K562 (cell line): ENCODE results near the gene FRAT2. TPM values are rescaled to one million over a fixed set of nuclear protein-coding genes. Genes with fewer than 3 reads are reported as not detected.

Experiments used
- ATAC-seq: fragments of 200-7000 bp; cut with Tn5 transposase; 3 replicates; pipeline ENCODE4 v1.9.1; 2020; ENCODE audit warnings: moderate library complexity
- BruUV-seq: library from RNA; stranded (reverse); fragments of 400-500 nt; replicated peaks from 2 replicates; lab custom pipeline; 2021; lab: Mats Ljungman, UMichigan
- CTCF ChIA-PET: fragments of 300-600 bp; formaldehyde crosslinking; extraction: SDS; loops from one replicate; lab custom pipeline; 2021; ENCODE audit warnings: low intra/inter-chr PET ratio; lab: Yijun Ruan, JAX
- POLR2A ChIA-PET: fragments of 300-600, 350-650 bp; sonication (Branson Sonifier 250); formaldehyde crosslinking; extraction: SDS; loops from one replicate; lab custom pipeline; 2021; ENCODE audit warnings: antibody characterized with exemption, inconsistent platforms; lab: Yijun Ruan, JAX
- DNase-seq, 4 experiments: peaks; one replicate each; pipeline versions ENCODE4 v3.0.0 to v3.0.0-alpha.2; 2011 to 2018; ENCODE audit warnings: low spot score in 3 of 4, mixed read lengths in 3 of 4; ENCODE audit errors: extremely low read depth in 1 of 4
- FAIRE-seq: peaks from 2 replicates; lab custom pipeline; 2011; peaks lifted over from hg19 to GRCh38; lab: Jason Lieb, UNC
- H2AFZ ChIP-seq: 2 replicates; pipeline ENCODE4 v1.6.0; 2011; ENCODE audit warnings: low read depth, low read length, control low read depth, inconsistent platforms
- H3K27ac ChIP-seq: fragments of 200-600 bp; 3 replicates; pipeline ENCODE4 v1.8.0; 2011; ENCODE audit warnings: low read depth, mild to moderate bottlenecking, control low read depth, inconsistent platforms, low read length, moderate library complexity, mixed read lengths; ENCODE audit errors: extremely low read depth
- H3K27me3 ChIP-seq, 2 experiments: fragments of 300-600 bp in 1 of 2; 2 replicates in 1 of 2; 3 replicates in 1 of 2; pipeline versions ENCODE4 v1.6.0 to v1.8.0; 2011; ENCODE audit warnings: inconsistent platforms in 2 of 2, low read length in 2 of 2, mild to moderate bottlenecking in 1 of 2, mixed read lengths in 1 of 2, moderate library complexity in 1 of 2; ENCODE audit not compliant: control insufficient read depth in 2 of 2, insufficient read depth in 2 of 2
- H3K36me3 ChIP-seq: fragments of 300-600 bp; 3 replicates; pipeline ENCODE4 v1.8.0; 2011; ENCODE audit warnings: mild to moderate bottlenecking, low read length, inconsistent platforms; ENCODE audit not compliant: control insufficient read depth, insufficient read depth
- H3K4me1 ChIP-seq, 2 experiments: fragments of 200-600 bp in 1 of 2; replicated peaks in 1 of 2; 2 replicates in 1 of 2; 3 replicates in 1 of 2; pipeline versions ENCODE4 v1.5.1 to v1.8.0; 2011; ENCODE audit warnings: inconsistent platforms in 2 of 2, low read length in 2 of 2, mild to moderate bottlenecking in 1 of 2, mixed read lengths in 1 of 2, moderate library complexity in 1 of 2; ENCODE audit not compliant: control insufficient read depth in 2 of 2, insufficient read depth in 2 of 2
- H3K4me2 ChIP-seq: 2 replicates; pipeline ENCODE4 v1.6.1; 2011; ENCODE audit warnings: low read length, control low read depth, inconsistent platforms, mixed read lengths; ENCODE audit not compliant: insufficient read depth
- H3K4me3 ChIP-seq: fragments of 200-600 bp; sonication (generic), shearing (Covaris generic); 2 replicates; pipeline ENCODE4 v1.5.1; 2016; ENCODE audit warnings: control low read depth, inconsistent platforms
- H3K79me2 ChIP-seq: fragments of 200-600 bp; 3 replicates; pipeline ENCODE4 v1.8.0; 2011; ENCODE audit warnings: low read length, inconsistent platforms; ENCODE audit not compliant: control insufficient read depth, insufficient read depth
- H3K9ac ChIP-seq, 2 experiments: 2 replicates each; pipeline versions ENCODE4 v1.6.0 to v1.6.1; 2011; ENCODE audit warnings: low read depth in 2 of 2, low read length in 2 of 2, control low read depth in 1 of 2, inconsistent platforms in 1 of 2, mild to moderate bottlenecking in 1 of 2, mixed read lengths in 1 of 2; ENCODE audit not compliant: insufficient read depth in 1 of 2
- H3K9me1 ChIP-seq: one replicate; pipeline ENCODE4 v1.6.0; 2011; ENCODE audit warnings: inconsistent platforms, mild to moderate bottlenecking, low read length, moderate library complexity; ENCODE audit not compliant: control insufficient read depth, insufficient read depth
- H3K9me3 ChIP-seq: replicated peaks from 2 replicates; pipeline ENCODE4 v1.5.1; 2011; ENCODE audit warnings: low read depth, low read length, inconsistent platforms; ENCODE audit not compliant: control insufficient read depth, insufficient read depth
- H4K20me1 ChIP-seq: replicated peaks from 2 replicates; pipeline ENCODE4 v1.6.1; 2011; ENCODE audit warnings: low read length, inconsistent platforms, mixed read lengths; ENCODE audit not compliant: control insufficient read depth, insufficient read depth
- CBX8 ChIP-seq: fragments of 200-600 bp; sonication (generic); IDR thresholded peaks from 2 replicates; pipeline ENCODE4 v1.6.1; 2012; ENCODE audit warnings: borderline replicate concordance, mixed run types, low read depth, mild to moderate bottlenecking, moderate library complexity, mixed read lengths, low read length, control low read depth, inconsistent platforms; ENCODE audit not compliant: poor library complexity, severe bottlenecking; ENCODE audit errors: extremely low read depth
- HINFP ChIP-seq: fragments of 450-650 bp; conservative IDR thresholded peaks from 2 replicates; pipeline ENCODE4 v1.6.1; 2016; ENCODE audit warnings: missing genetic modification characterization, low read depth, mild to moderate bottlenecking, control low read depth, missing compliant biosample characterization
- MYBL2 ChIP-seq, 2 experiments: fragments of 450-650 bp in 1 of 2; sonication (generic) in 1 of 2; formaldehyde crosslinking in 1 of 2; IDR thresholded peaks; 2 replicates each; pipeline versions ENCODE4 v1.6.1 to v1.8.1; 2017 to 2022; ENCODE audit warnings: borderline replicate concordance in 1 of 2, inconsistent platforms in 1 of 2, low read depth in 1 of 2, mild to moderate bottlenecking in 1 of 2, missing genetic modification reagents in 1 of 2, moderate library complexity in 1 of 2
- REST ChIP-seq, 2 experiments: fragments of 450-650 bp; formaldehyde crosslinking in 1 of 2; IDR thresholded peaks; 2 replicates each; pipeline versions ENCODE4 v1.4.0 to v1.6.1; 2014 to 2020; ENCODE audit warnings: mild to moderate bottlenecking in 2 of 2, borderline replicate concordance in 1 of 2, low read depth in 1 of 2
- SMAD4 ChIP-seq: fragments of 250-450 bp; sonication (Bioruptor Pico); conservative IDR thresholded peaks from 2 replicates; pipeline ENCODE4 v1.8.0; 2021; ENCODE audit warnings: inconsistent platforms, mild to moderate bottlenecking, moderate library complexity
- ZBTB34 ChIP-seq: fragments of 250-450 bp; sonication (Bioruptor Pico); IDR thresholded peaks from 2 replicates; pipeline ENCODE4 v1.8.0; 2021; ENCODE audit warnings: mild to moderate bottlenecking, moderate library complexity
- ZNF175 ChIP-seq: fragments of 200-800 bp; sonication (Bioruptor generic); IDR thresholded peaks from 2 replicates; pipeline ENCODE4 v1.6.1; 2016; ENCODE audit warnings: low read depth, mild to moderate bottlenecking, missing genetic modification characterization, missing compliant biosample characterization
- WGBS: fragments of 100-300 bp; shearing (Covaris generic); methylation state at CpG from one replicate; pipeline ENCODE4 v1.1.6; 2016; ENCODE audit warnings: low coverage, mixed read lengths; ENCODE audit not compliant: insufficient coverage; ENCODE audit errors: missing lambda C conversion rate; 5-methylcytosine and 5-hydroxymethylcytosine counted together
- in situ Hi-C: fragments of 300-500 bp; cut with MboI; formaldehyde crosslinking; loops from 4 replicates; pipeline ENCODE4 v1.15.0; 2018; ENCODE audit warnings: inconsistent platforms, mixed read lengths
- intact Hi-C: fragments of 100-400 bp; cut with micrococcal nuclease; formaldehyde crosslinking; loops from 2 replicates; pipeline ENCODE4 v1.14.2; 2022
- polyA plus RNA-seq, 8 experiments: library from polyadenylated mRNA; depleted of rRNA in 4 of 8; stranded (reverse) in 5 of 8; unstranded in 3 of 8; fragments of >200 nt; fragmentation: Nextera tagmentation in 2 of 8; fragmentation: Illumina TruSeq in 1 of 8; extraction: Ambion mirVana in 2 of 8; extraction: Trizol in 1 of 8; gene quantifications; 2 replicates each; pipeline versions ENCODE4 v1.2.1 to v1.2.3, GENCODE V29; 2011 to 2014; ENCODE audit warnings: inconsistent platforms in 1 of 8, missing spikeins in 1 of 8
- total RNA-seq, 7 experiments: library from RNA; depleted of rRNA in 6 of 7; stranded (reverse); fragments of >200 nt in 6 of 7; fragmentation: Illumina TruSeq in 2 of 7; extraction: Trizol in 2 of 7; gene quantifications; 2 replicates each; pipeline versions ENCODE4 v1.2.1 to v1.2.3, GENCODE V29; 2011 to 2021; ENCODE audit warnings: low replicate concordance in 1 of 7

Gene FRAT2
- total and polyA plus RNA-seq, 9 of the 15 experiments (the other 6 are each of a cell fraction or from before 2014, with no cell fraction given): 4.3 to 31.7 (median 19.5) TPM

GRCh38 chr10:97358349-97358748, 23.8 kb upstream of the FRAT2 start:
- in situ Hi-C loops (loop anchor here (10.0 kb wide), 1 partner anchor 284 kb away; no protein-coding TSS in a partner anchor), intact Hi-C loops (loop anchor here (5.0 kb wide), 1 partner anchor 286 kb away; no protein-coding TSS in a partner anchor)
- ChIA-PET POLR2A (interaction anchor here (0.6 kb wide), 1 partner anchor 84 kb away, joined by 5 read pairs; no protein-coding TSS in a partner anchor), CTCF (no interaction called here)
- 97% methylated on average over 4 of the region's 4 CpGs for WGBS
- no peak overlapping the region for H3K9ac ChIP-seq
- ATAC-seq: no peak
- no peak overlapping the region for H3K27ac ChIP-seq
- no peak for FAIRE-seq
- no peaks in the 10 kb centered on the region for H3K79me2 ChIP-seq
- no peak overlapping the region for H2AFZ ChIP-seq
- no peak overlapping the region for H3K4me2 ChIP-seq
- no peak for DNase-seq
- no peaks in the 10 kb centered on the region for H3K9me1 ChIP-seq
- no peaks in the 10 kb centered on the region for H3K27me3 ChIP-seq
- H3K4me3 ChIP-seq: no peak overlapping the region
- BruUV-seq: no TSS peak
- no peaks in the 10 kb centered on the region; a peak in 1 of 5 replicates for H3K4me1 ChIP-seq
- H3K36me3 ChIP-seq: peaks cover 69% of the 10 kb centered on the region; the same call in 2 of the 3 replicates
- no peaks in the 10 kb centered on the region for H3K9me3 ChIP-seq
- no peaks in the 10 kb centered on the region for H4K20me1 ChIP-seq
- TF ChIP-seq SMAD4 (CRISPR knock-in tag): no peak
- TF ChIP-seq REST (IDR thresholded peaks at IDR 0.05; ENCODE audit: borderline replicate concordance): no peak
- no peak for TF ChIP-seq REST (CRISPR knock-in tag; IDR thresholded peaks at IDR 0.05; ENCODE audit: low read depth)
- no peak for TF ChIP-seq CBX8
- no peak for TF ChIP-seq MYBL2 (IDR thresholded peaks at IDR 0.05; ENCODE audit: low read depth)
- TF ChIP-seq MYBL2 (CRISPR knock-in tag; IDR thresholded peaks at IDR 0.05; ENCODE audit: borderline replicate concordance): no peak
- no peak for TF ChIP-seq ZBTB34 (CRISPR knock-in tag)
- no peak for TF ChIP-seq ZNF175 (CRISPR knock-in tag)
- TF ChIP-seq HINFP (tag): no peak
